PC-3 (cell line): ENCODE measurements around the gene AXL. TPM values are rescaled to one million over a fixed set of nuclear protein-coding genes. Genes with fewer than 3 reads are reported as not detected.

Source experiments
- ATAC-seq: fragments of 200-7000 bp; cut with Tn5 transposase; 2 replicates; pipeline ENCODE4 v1.9.1; 2020; ENCODE audit warnings: mild to moderate bottlenecking, moderate library complexity
- BruUV-seq: library from RNA; stranded (reverse); fragments of 400-500 nt; replicated peaks from 2 replicates; lab custom pipeline; 2021; lab: Mats Ljungman, UMichigan
- CTCF ChIA-PET: fragments of 300-600 bp; sonication (Branson Sonifier 250); formaldehyde crosslinking; loops from one replicate; lab custom pipeline; 2022; ENCODE audit warnings: antibody characterized with exemption; lab: Charles Lee
- POLR2A ChIA-PET: fragments of 300-600 bp; sonication (Branson Sonifier 250); formaldehyde crosslinking; loops from one replicate; lab custom pipeline; 2022; ENCODE audit warnings: antibody characterized with exemption; ENCODE audit not compliant: unreplicated experiment; lab: Charles Lee
- DNase-seq: peaks from one replicate; pipeline ENCODE4 v3.0.0-alpha.2; 2015
- H2AFZ ChIP-seq: fragments of 300-600 bp; sonication (generic); 2 replicates; pipeline ENCODE4 v1.6.0; 2016; ENCODE audit warnings: antibody characterized with exemption, low read length
- H3F3A ChIP-seq: fragments of 300-600 bp; sonication (generic); one replicate; pipeline ENCODE4 v1.6.0; 2017; ENCODE audit warnings: antibody characterized with exemption, low read length, control low read depth, mild to moderate bottlenecking; ENCODE audit not compliant: unreplicated experiment
- H3K27ac ChIP-seq: fragments of 300-600 bp; sonication (generic); 2 replicates; pipeline ENCODE4 v1.5.1; 2016; ENCODE audit warnings: mild to moderate bottlenecking, low read length
- H3K27me3 ChIP-seq: fragments of 300-600 bp; sonication (generic); 2 replicates; pipeline ENCODE4 v1.6.1; 2016; ENCODE audit warnings: low read length, mixed read lengths
- H3K36me3 ChIP-seq: fragments of 300-600 bp; sonication (generic); 2 replicates; pipeline ENCODE4 v1.6.1; 2016; ENCODE audit warnings: low read depth, mixed run types, low read length, mixed read lengths
- H3K4me1 ChIP-seq: fragments of 300-600 bp; sonication (generic); 2 replicates; pipeline ENCODE4 v1.5.1; 2016; ENCODE audit warnings: low read length; ENCODE audit not compliant: insufficient read depth
- H3K4me2 ChIP-seq: fragments of 300-600 bp; sonication (generic); 2 replicates; pipeline ENCODE4 v1.6.0; 2016; ENCODE audit warnings: low read length
- H3K4me3 ChIP-seq: fragments of 300-600 bp; sonication (generic); 2 replicates; pipeline ENCODE4 v1.5.1; 2016; ENCODE audit warnings: mild to moderate bottlenecking, low read length, mixed read lengths
- H3K79me2 ChIP-seq: fragments of 300-600 bp; sonication (generic); 2 replicates; pipeline ENCODE4 v1.6.1; 2017; ENCODE audit warnings: low read length, mixed read lengths
- H3K9ac ChIP-seq: fragments of 300-600 bp; sonication (generic); 2 replicates; pipeline ENCODE4 v1.6.0; 2016; ENCODE audit warnings: mild to moderate bottlenecking, low read length
- H3K9me2 ChIP-seq: fragments of 300-600 bp; sonication (generic); replicated peaks from 2 replicates; pipeline ENCODE4 v1.6.1; 2016; ENCODE audit warnings: mixed run types, low read length, mixed read lengths
- H3K9me3 ChIP-seq: fragments of 300-600 bp; sonication (generic); 2 replicates; pipeline ENCODE4 v1.6.1; 2016; ENCODE audit warnings: low read length, mixed read lengths
- H4K20me1 ChIP-seq: fragments of 300-600 bp; sonication (generic); 2 replicates; pipeline ENCODE4 v1.6.1; 2016; ENCODE audit warnings: low read length, mixed read lengths
- EZH2 ChIP-seq: fragments of 300-600 bp; sonication (generic); IDR thresholded peaks from one replicate; pipeline ENCODE4 v1.6.1; 2017; ENCODE audit warnings: antibody characterized with exemption, mild to moderate bottlenecking, low read length; ENCODE audit not compliant: unreplicated experiment
- EZH2phosphoT487 ChIP-seq: fragments of 300-600 bp; sonication (generic); IDR thresholded peaks from 2 replicates; pipeline ENCODE4 v1.6.1; 2018; ENCODE audit warnings: mild to moderate bottlenecking, antibody characterized with exemption, low read length, borderline replicate concordance
- intact Hi-C: fragments of 100-400 bp; cut with micrococcal nuclease; formaldehyde crosslinking; loops from 2 replicates; pipeline ENCODE4 v1.9.0; 2023
- total RNA-seq: library from RNA; depleted of rRNA; stranded (reverse); fragments of >200 nt; gene quantifications from 2 replicates; pipeline ENCODE4 v1.2.3, GENCODE V29; 2014; rRNA removed
- TF ChIP-seq, protein P1 (sequence below): fragments of 300-600 bp; sonication (generic); conservative IDR thresholded peaks from 2 replicates; pipeline ENCODE4 v1.5.1; 2017; ENCODE audit warnings: antibody characterized with exemption, low read depth, mild to moderate bottlenecking, low read length

AXL gene
- total RNA-seq, 1 experiment from 2014 or later = 172 TPM

DNA sequence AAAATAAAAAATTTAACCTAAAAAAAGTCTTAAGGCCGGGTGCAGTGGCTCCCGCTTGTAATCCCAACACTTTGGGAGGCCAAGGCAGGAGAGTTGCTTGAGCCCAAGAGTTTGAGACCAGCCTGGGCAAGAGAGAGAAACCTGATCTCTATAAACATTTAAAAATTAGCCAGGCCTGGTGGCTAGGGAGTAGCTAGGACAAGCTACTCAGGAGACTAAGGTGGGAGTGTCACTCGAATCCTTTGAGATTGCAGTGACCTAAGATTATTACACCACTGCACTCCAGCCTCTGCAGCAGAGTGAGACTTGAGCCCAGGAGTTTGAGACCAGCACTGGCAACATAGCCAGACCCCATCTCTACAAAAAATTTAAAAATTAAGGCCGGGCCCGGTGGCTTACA is 92.0 kb downstream of the AXL start:
- peak overlapping the region; percentile 76 for H3K4me3 ChIP-seq
- no peaks in the 10 kb centered on the region for H3K27me3 ChIP-seq
- no peaks in the 10 kb centered on the region for H3F3A ChIP-seq
- H3K27ac ChIP-seq = peak overlapping the region; percentile 86; the same call in 1 of the 2 replicates
- H3K9me2 ChIP-seq = no peaks in the 10 kb centered on the region
- no peak for TF ChIP-seq EZH2phosphoT487
- no peak for TF ChIP-seq EZH2
- TF ChIP-seq, protein P1, sequence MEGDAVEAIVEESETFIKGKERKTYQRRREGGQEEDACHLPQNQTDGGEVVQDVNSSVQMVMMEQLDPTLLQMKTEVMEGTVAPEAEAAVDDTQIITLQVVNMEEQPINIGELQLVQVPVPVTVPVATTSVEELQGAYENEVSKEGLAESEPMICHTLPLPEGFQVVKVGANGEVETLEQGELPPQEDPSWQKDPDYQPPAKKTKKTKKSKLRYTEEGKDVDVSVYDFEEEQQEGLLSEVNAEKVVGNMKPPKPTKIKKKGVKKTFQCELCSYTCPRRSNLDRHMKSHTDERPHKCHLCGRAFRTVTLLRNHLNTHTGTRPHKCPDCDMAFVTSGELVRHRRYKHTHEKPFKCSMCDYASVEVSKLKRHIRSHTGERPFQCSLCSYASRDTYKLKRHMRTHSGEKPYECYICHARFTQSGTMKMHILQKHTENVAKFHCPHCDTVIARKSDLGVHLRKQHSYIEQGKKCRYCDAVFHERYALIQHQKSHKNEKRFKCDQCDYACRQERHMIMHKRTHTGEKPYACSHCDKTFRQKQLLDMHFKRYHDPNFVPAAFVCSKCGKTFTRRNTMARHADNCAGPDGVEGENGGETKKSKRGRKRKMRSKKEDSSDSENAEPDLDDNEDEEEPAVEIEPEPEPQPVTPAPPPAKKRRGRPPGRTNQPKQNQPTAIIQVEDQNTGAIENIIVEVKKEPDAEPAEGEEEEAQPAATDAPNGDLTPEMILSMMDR = no peak
- peaks cover 10% of the 10 kb centered on the region; the same call in 1 of the 2 replicates for H3K4me1 ChIP-seq
- H3K36me3 ChIP-seq = peaks cover 3% of the 10 kb centered on the region; the same call in 1 of the 2 replicates
- H3K4me2 ChIP-seq = peak overlapping the region; percentile 96
- BruUV-seq = no TSS peak
- CTCF ChIA-PET = interaction anchor here (1.8 kb wide), 1 partner anchor 42 kb away, joined by 6 read pairs; no protein-coding TSS in a partner anchor
- H3K9ac ChIP-seq = peak overlapping the region; percentile 94
- no peak for DNase-seq
- POLR2A ChIA-PET = no interaction called here
- ATAC-seq = peak; percentile 9; the same call in 1 of the 2 replicates
- H3K79me2 ChIP-seq = peaks cover 31% of the 10 kb centered on the region
- H4K20me1 ChIP-seq = no peaks in the 10 kb centered on the region
- intact Hi-C loops = loop anchor here (2.0 kb wide), 1 partner anchor 46 kb away; the partner anchor contains the start of gene HNRNPUL1
- no peaks in the 10 kb centered on the region for H3K9me3 ChIP-seq
- no peak overlapping the region for H2AFZ ChIP-seq

Other genes with a start within 250 kb of the AXL start
- gene CYP2B6, start 227.9 kb upstream of the AXL start, total RNA-seq = not detected in 2 replicates
- gene CYP2A13, start 130.8 kb upstream of the AXL start, total RNA-seq = not detected in 2 replicates
- gene CYP2F1, start 104.8 kb upstream of the AXL start, total RNA-seq = not detected in 2 replicates
- gene CYP2S1, start 26.0 kb upstream of the AXL start, total RNA-seq = 8.6 and 10.3 TPM in 2 replicates
- 158 and 198 TPM in 2 replicates for gene HNRNPUL1, start 45.1 kb downstream of the AXL start, total RNA-seq
- 18.3 and 18.4 TPM in 2 replicates for gene CCDC97, start 90.9 kb downstream of the AXL start, total RNA-seq
- gene TGFB1, start 134.7 kb downstream of the AXL start, total RNA-seq = 16.4 and 23.4 TPM in 2 replicates
- 3.8 and 4.4 TPM in 2 replicates for gene B9D2, start 144.9 kb downstream of the AXL start, total RNA-seq
- gene TMEM91, start 157.3 kb downstream of the AXL start, total RNA-seq = 2.4 and 3.6 TPM in 2 replicates
- 40.8 and 41.5 TPM in 2 replicates for gene EXOSC5, start 178.1 kb downstream of the AXL start, total RNA-seq
- gene BCKDHA, start 178.6 kb downstream of the AXL start, total RNA-seq = 49.2 and 53.1 TPM in 2 replicates
- gene B3GNT8, start 208.2 kb downstream of the AXL start, total RNA-seq = 2.3 TPM in 1 of 2 replicates, not detected in the other
- gene DMAC2, start 220.7 kb downstream of the AXL start, total RNA-seq = 36.8 and 44.6 TPM in 2 replicates
- not detected in 2 replicates for gene ERICH4, start 223.9 kb downstream of the AXL start, total RNA-seq